GM19438 (cell line): ENCODE results near the gene UNC13D.
"Not testable (repeated sequence)": the region's sequence is repeated elsewhere in the genome, so short reads cannot be mapped to it uniquely, and the experiment has no call there.

ENCODE experiments used
- ATAC-seq: cut with Tn5 transposase; IDR thresholded peaks from one replicate; pipeline ENCODE4 v1.9.1; 2021; ENCODE audit warnings: low read depth; ENCODE audit not compliant: unreplicated experiment

UNC13D gene

DNA sequence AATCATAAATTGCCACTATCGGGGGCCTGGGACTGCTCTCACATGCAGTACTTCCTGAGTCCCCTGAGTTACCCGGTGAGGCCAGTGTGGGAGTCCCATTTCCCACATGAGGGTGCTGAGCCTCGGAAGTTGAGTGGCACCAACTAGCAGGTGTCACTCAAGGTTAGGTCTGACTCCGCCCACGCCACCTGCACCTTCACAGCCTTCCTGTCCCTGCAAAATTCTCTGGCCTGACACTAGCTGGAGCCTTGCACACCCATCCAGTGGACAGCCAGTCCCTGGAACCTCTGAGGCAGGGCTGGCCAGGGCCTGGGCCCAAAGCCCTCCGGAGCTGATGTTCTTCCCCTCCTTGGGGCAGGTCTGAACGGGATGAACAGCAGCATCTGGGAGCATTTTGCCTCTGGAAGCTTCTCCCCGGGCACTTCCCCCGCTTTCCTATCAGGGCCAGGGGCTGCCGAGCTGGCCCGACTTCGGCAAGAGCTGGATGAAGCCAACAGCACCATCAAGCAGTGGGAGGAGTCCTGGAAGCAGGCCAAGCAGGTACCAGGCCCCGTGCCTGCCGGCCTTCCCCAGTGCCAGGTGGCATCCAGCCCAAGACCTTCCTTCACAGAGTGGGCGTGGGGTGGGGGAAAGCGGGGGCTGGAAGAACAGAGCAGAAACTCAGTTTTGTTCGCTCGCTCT, 21.9 kb downstream of the UNC13D start:
- no peak for ATAC-seq

DNA sequence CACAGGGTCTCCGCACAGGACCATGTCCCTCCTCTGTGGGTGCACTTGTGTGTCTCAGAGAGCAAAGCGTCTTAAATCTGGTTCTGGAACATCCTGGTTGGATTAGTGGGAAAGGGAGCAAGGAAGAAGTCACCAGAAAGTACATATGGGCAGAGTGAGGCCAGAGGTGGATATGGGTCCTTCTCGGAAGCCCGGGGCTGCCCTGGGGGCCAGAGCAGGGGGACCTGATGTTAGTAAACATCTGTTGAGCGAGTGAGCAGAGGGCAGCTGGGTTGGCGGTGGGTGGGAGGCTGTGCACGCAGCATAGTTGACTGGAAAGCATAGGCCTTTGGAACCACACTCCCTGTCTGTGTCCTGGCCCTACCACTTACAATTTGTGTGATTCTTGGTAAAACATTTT, 22.7 kb downstream of the UNC13D start:
- ATAC-seq: no peak

- ATAC-seq: no peak
Measured at GRCh38 chr17:75820094-75821080, 23.8 kb downstream of the UNC13D start.

- ATAC-seq: no peak
Measured at GRCh38 chr17:75819678-75820077, 24.5 kb downstream of the UNC13D start.

GRCh38 chr17:75819116-75819515, 25.1 kb downstream of the UNC13D start:
- no peak for ATAC-seq

DNA sequence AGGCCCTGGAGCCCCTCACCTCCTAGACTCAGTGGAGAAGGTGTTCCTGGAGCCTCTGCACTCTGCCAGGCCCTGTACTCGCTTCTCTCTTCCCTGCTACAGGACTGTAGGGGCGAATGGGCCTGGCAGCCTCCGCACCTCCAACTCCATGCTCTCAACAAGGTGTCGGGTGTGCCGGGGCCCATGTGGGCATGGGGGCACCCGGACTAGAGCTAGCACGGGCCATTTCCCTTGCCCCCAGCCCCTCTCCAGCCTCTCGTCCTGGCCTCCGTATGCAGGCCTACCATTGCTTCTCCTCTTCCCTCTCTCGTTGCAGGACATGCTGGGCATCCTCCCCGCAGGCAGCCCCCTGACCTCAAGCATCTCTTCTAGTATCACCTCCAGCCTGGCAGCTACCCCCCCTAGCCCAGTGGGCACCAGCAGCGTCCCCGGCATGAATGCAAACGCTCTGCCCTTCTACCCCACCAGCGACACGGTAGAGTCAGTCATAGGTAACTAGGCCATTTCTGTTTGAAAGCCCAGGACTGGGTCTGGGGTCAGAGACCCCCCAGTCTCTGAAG, 25.8 kb downstream of the UNC13D start:
- no peak for ATAC-seq

- no peak for ATAC-seq
Measured at GRCh38 chr17:75817571-75817970, 26.6 kb downstream of the UNC13D start.

GRCh38 chr17:75816693-75817092, 27.5 kb downstream of the UNC13D start:
- no peak for ATAC-seq

DNA sequence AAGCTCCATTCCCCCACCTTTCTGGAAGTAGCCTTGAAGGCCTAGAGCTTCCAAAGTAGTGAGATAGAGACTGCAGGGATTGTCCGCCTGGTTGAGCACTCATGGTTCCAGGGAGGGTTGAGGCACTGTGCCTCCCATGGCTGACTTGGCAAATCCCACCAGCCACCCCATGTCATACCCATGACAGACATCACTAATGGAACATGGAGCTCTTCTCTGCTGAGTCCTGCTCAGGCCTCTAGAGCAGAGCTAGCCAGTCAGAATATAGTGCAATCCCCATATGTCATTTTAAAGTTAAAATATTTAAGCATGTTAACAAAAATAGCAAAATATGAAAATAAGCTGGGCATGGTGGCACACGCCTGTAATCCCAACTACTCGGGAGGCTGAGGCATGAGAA, 28.8 kb downstream of the UNC13D start:
- no peak for ATAC-seq

- ATAC-seq: no peak
Measured at GRCh38 chr17:75814900-75815373, 29.3 kb downstream of the UNC13D start.

GRCh38 chr17:75814021-75814395, 30.2 kb downstream of the UNC13D start:
- ATAC-seq: no peak

- no peak for ATAC-seq
Measured at GRCh38 chr17:75813081-75814020, 30.9 kb downstream of the UNC13D start.

- ATAC-seq: no peak
Measured at GRCh38 chr17:75812096-75813013, 31.8 kb downstream of the UNC13D start.

GRCh38 chr17:75811174-75811573, 33.0 kb downstream of the UNC13D start:
- no peak for ATAC-seq

DNA sequence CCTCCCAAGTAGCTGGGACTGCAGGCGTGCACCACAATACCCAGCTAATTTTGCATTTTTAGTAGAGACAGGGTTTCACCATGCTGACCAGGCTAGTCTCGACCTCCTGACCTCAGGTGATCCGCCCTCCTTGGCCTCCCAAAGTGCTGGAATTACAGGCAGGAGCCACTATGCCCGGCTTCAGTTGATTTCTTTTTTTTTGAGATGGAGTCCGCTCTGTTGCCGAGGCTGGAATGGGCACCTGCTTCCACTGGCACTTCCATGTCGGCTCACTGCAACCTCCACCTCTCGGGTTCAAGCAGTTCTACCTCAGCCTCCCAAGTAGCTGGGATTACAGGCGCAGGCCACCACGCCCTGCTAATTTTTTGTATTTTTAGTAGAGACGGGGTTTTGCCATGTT, 33.4 kb downstream of the UNC13D start:
- not testable (repeated sequence) for ATAC-seq

DNA sequence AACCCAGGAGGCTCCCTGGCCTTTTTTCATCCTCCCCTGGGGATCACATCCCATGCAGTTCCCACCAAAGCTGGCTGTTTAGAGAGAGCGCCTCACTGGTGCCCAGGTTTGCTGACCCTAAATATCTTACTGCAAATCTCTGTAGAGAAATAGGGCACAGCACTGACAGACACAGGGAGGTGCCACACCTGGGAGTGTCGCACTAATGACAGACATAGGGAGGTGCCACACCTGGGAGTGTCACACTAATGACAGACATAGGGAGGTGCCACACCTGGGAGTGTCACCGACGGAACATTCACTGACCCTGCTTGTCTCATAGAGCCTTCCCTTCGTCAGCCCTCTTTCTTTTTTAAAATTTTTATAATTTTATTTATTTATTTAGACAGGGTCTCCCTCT, 34.0 kb downstream of the UNC13D start:
- ATAC-seq: no peak

- ATAC-seq: no peak
Measured at GRCh38 chr17:75809631-75810111, 34.5 kb downstream of the UNC13D start.

GRCh38 chr17:75808905-75809621, 35.1 kb downstream of the UNC13D start:
- peak; percentile 71 for ATAC-seq
